Kidney (tissue), 14 donors: ENCODE data around the gene RNF4. TPM values are rescaled to one million over a fixed set of nuclear protein-coding genes. Genes with fewer than 3 reads are reported as not detected.

ENCODE experiments used
- DNase-seq, 5 donors: peaks; one replicate each; pipeline ENCODE4 v3.0.0-alpha.2; 2013 to 2020
- FAIRE-seq: peaks from 2 replicates; lab custom pipeline; 2012; peaks lifted over from hg19 to GRCh38; lab: Jason Lieb, UNC
- H3K27ac ChIP-seq, 2 donors: one replicate each; pipeline ENCODE4 v1.7.0; 2013; ENCODE audit warnings: low read depth in 2 of 2, low read length in 2 of 2, inconsistent platforms in 1 of 2
- H3K27me3 ChIP-seq: one replicate; pipeline ENCODE4 v1.7.1; 2013; ENCODE audit warnings: low read length, inconsistent platforms; ENCODE audit not compliant: control insufficient read depth, insufficient read depth
- H3K36me3 ChIP-seq, 3 donors: one replicate each; pipeline versions ENCODE4 v1.7.0 to v1.7.1; 2013; ENCODE audit warnings: low read length in 3 of 3, control low read depth in 1 of 3, inconsistent platforms in 1 of 3; ENCODE audit not compliant: insufficient read depth in 3 of 3, control insufficient read depth in 2 of 3
- H3K4me1 ChIP-seq, 3 donors: one replicate each; pipeline versions ENCODE4 v1.7.0 to v1.7.1; 2013; ENCODE audit warnings: low read length in 3 of 3, inconsistent platforms in 1 of 3, low read depth in 1 of 3; ENCODE audit not compliant: control insufficient read depth in 2 of 3, insufficient read depth in 2 of 3
- H3K4me3 ChIP-seq, 3 donors: one replicate each; pipeline versions ENCODE4 v1.7.0 to v1.8.1; 2013; ENCODE audit warnings: low read length in 3 of 3, control low read depth in 1 of 3, inconsistent platforms in 1 of 3
- H3K9ac ChIP-seq, 3 donors: one replicate each; pipeline versions ENCODE4 v1.7.0 to v1.7.1; 2013; ENCODE audit warnings: low read length in 3 of 3, control low read depth in 1 of 3, inconsistent platforms in 1 of 3
- H3K9me3 ChIP-seq, 3 donors: one replicate each; pipeline versions ENCODE4 v1.7.0 to v1.7.1; 2013; ENCODE audit warnings: low read length in 3 of 3, control low read depth in 1 of 3, inconsistent platforms in 1 of 3; ENCODE audit not compliant: control insufficient read depth in 2 of 3, insufficient read depth in 1 of 3
- CTCF ChIP-seq: IDR thresholded peaks from 3 replicates; pipeline ENCODE4 v1.5.1; 2012; ENCODE audit warnings: mild to moderate bottlenecking, moderate library complexity, borderline replicate concordance; ENCODE audit not compliant: insufficient read depth; ENCODE audit errors: extremely low read depth
- intact Hi-C: fragments of 100-400 bp; cut with DNase I; formaldehyde crosslinking; loops from one replicate; pipeline ENCODE4 v1.11.1; 2022
- polyA plus RNA-seq: library from polyadenylated mRNA; stranded (reverse); fragments of 350-450 nt; fragmentation: Illumina TruSeq; extraction: RNeasy Lipid Tissue Mini Kit (QIAGEN cat#74804); gene quantifications from one replicate; pipeline ENCODE4 v1.2.3, GENCODE V29; 2014; ENCODE audit warnings: low read depth, low replicate concordance; ENCODE audit not compliant: insufficient read depth
- total RNA-seq: library from RNA; stranded (reverse); fragmentation: NEBNext Ultra II Directional; extraction: Animal tissue kit (Norgen Biotek cat#: 25700); gene quantifications from one replicate; pipeline ENCODE4 v1.2.1, GENCODE V29; 2021
- donor health status: control.
- donor health status: control.
- donor health status: control.
- donor health status: control.
- donor health status: control.
- donor health status: DM: yes; HTN: yes; CAD: no.
- donor health status: Normal renal cell carcinoma (clear cell type).

The RNF4 gene
- total and polyA plus RNA-seq, 2 donors from 2014 or later = 24.2 to 61.5 TPM

- Histone ChIP-seq H3K36me3 (no peaks in the 10 kb centered on the region), H3K4me1 (peaks cover 0 to 4% (median 0%) of the 10 kb centered on the region in 3 donors), H3K4me3 (no peak overlapping the region), H3K9me3 (no peaks in the 10 kb centered on the region), H3K9ac (no peak overlapping the region), H3K27me3 (no peaks in the 10 kb centered on the region), H3K27ac (no peak overlapping the region)
- FAIRE-seq (no peak), DNase-seq (peak in 1 of 5 donors; percentile 45)
- intact Hi-C loops = no loop called here
- no peak for TF ChIP-seq CTCF
These were observed 11.2 kb upstream of the RNF4 start for GRCh38 chr4:2457481-2458295.

GRCh38 chr4:2458546-2459491 lies 10.1 kb upstream of the RNF4 start:
- intact Hi-C loops = no loop called here
- no peak overlapping the region for H3K9ac ChIP-seq
- H3K36me3 ChIP-seq = no peaks in the 10 kb centered on the region
- no peak overlapping the region for H3K27ac ChIP-seq
- no peak overlapping the region for H3K4me3 ChIP-seq
- DNase-seq (peak in 1 of 5 donors; percentile 66), FAIRE-seq (no peak)
- TF ChIP-seq CTCF = no peak
- no peaks in the 10 kb centered on the region for H3K9me3 ChIP-seq
- peaks cover 0 to 7% (median 0%) of the 10 kb centered on the region in 3 donors for H3K4me1 ChIP-seq
- no peaks in the 10 kb centered on the region for H3K27me3 ChIP-seq

- TF ChIP-seq CTCF = no peak
- no peaks in the 10 kb centered on the region for H3K36me3 ChIP-seq
- FAIRE-seq = no peak
- intact Hi-C loops = no loop called here
- no peaks in the 10 kb centered on the region for H3K9me3 ChIP-seq
- no peak overlapping the region for H3K4me3 ChIP-seq
- no peak overlapping the region for H3K9ac ChIP-seq
- peak in 1 of 5 donors; percentile 48 for DNase-seq
- H3K4me1 ChIP-seq = peaks cover 0 to 7% (median 0%) of the 10 kb centered on the region in 3 donors
- H3K27me3 ChIP-seq = no peaks in the 10 kb centered on the region
- no peak overlapping the region for H3K27ac ChIP-seq
These were observed 9.1 kb upstream of the RNF4 start for GRCh38 chr4:2459589-2460349.
